ENCODE results near the gene RNF167.

DNA sequence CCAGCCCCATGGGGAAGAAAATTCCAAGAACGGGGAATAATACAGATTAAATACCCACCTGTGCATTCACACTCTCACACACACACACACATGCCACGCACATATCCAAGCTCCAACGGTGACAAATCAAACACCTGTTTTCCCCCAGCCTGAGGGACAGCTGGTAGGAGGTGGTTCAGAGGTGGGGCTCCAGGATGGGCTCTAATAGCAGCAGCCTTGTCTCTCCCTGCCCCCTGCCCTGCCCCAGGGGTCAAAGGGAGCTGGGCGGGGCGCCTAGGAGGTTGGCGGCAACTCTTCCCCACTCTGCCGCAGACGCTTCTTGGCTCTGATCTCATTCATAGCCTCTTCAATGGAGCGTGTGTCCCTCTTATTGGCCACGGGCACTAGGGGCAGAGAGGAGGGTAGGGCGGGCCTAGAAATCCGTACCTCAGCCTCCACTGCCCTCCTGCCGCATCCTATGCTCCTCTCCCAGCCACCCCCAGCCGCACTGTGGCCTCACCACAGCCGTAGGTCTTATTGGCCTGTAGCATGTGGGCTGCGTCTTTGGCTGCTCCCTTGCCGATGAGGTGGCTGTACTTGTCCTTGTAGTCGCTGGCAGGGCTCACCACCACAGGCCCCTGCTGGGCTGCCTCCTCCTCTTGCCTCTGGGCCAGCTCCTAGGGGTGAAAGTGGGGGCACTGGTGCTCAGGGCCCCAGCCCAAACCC lies 19.3 kb downstream of the RNF167 start:
- TF ChIP-seq, protein P1, sequence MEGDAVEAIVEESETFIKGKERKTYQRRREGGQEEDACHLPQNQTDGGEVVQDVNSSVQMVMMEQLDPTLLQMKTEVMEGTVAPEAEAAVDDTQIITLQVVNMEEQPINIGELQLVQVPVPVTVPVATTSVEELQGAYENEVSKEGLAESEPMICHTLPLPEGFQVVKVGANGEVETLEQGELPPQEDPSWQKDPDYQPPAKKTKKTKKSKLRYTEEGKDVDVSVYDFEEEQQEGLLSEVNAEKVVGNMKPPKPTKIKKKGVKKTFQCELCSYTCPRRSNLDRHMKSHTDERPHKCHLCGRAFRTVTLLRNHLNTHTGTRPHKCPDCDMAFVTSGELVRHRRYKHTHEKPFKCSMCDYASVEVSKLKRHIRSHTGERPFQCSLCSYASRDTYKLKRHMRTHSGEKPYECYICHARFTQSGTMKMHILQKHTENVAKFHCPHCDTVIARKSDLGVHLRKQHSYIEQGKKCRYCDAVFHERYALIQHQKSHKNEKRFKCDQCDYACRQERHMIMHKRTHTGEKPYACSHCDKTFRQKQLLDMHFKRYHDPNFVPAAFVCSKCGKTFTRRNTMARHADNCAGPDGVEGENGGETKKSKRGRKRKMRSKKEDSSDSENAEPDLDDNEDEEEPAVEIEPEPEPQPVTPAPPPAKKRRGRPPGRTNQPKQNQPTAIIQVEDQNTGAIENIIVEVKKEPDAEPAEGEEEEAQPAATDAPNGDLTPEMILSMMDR (IDR thresholded peaks at IDR 0.05) = no peak
- TF ChIP-seq POLR2A (IDR thresholded peaks at IDR 0.05) = no peak
